H1 (cell line): ENCODE data around the gene XCL1. TPM values are rescaled to one million over a fixed set of nuclear protein-coding genes. Genes with fewer than 3 reads are reported as not detected.

Source experiments
- CTCF ChIA-PET: fragments of 300-600 bp; sonication (Branson Sonifier 250); formaldehyde crosslinking; loops from one replicate; lab custom pipeline; 2021; ENCODE audit not compliant: partially characterized antibody; lab: Charles Lee
- POLR2A ChIA-PET: fragments of 300-600 bp; sonication (Branson Sonifier 250); formaldehyde crosslinking; loops from one replicate; lab custom pipeline; 2021; ENCODE audit warnings: inconsistent platforms; ENCODE audit not compliant: partially characterized antibody; lab: Charles Lee
- DNase-seq, 2 experiments: peaks; one replicate each; pipeline versions ENCODE4 v3.0.0 to v3.0.0-alpha.2; 2010 to 2022; ENCODE audit warnings: low spot score in 2 of 2, low read depth in 1 of 2, mixed read lengths in 1 of 2
- FAIRE-seq: peaks from 2 replicates; lab custom pipeline; 2011; peaks lifted over from hg19 to GRCh38; lab: Jason Lieb, UNC
- H2AFZ ChIP-seq: 2 replicates; pipeline ENCODE4 v1.8.1; 2012; ENCODE audit warnings: low read length, inconsistent platforms
- H2AK5ac ChIP-seq: 2 replicates; pipeline ENCODE4 v1.6.1; 2013; ENCODE audit warnings: low read depth, low read length
- H2BK120ac ChIP-seq: replicated peaks from 2 replicates; pipeline ENCODE3; 2013; ENCODE audit warnings: low read depth, low read length, inconsistent platforms
- H2BK12ac ChIP-seq: 2 replicates; pipeline ENCODE4 v1.6.1; 2013; ENCODE audit warnings: low read depth, low read length
- H2BK15ac ChIP-seq: 2 replicates; pipeline ENCODE4 v1.6.1; 2013; ENCODE audit warnings: low read length
- H2BK20ac ChIP-seq: 2 replicates; pipeline ENCODE4 v1.6.1; 2013; ENCODE audit warnings: low read length
- H2BK5ac ChIP-seq: 2 replicates; pipeline ENCODE4 v1.6.1; 2013; ENCODE audit warnings: low read depth, low read length
- H3K14ac ChIP-seq: 2 replicates; pipeline ENCODE4 v1.6.1; 2013; ENCODE audit warnings: inconsistent platforms; ENCODE audit not compliant: insufficient read length
- H3K18ac ChIP-seq: 2 replicates; pipeline ENCODE4 v1.6.1; 2013; ENCODE audit warnings: low read length; ENCODE audit errors: extremely low read depth
- H3K23ac ChIP-seq: 2 replicates; pipeline ENCODE4 v1.6.1; 2013; ENCODE audit warnings: inconsistent platforms; ENCODE audit not compliant: insufficient read length
- H3K23me2 ChIP-seq: 2 replicates; pipeline ENCODE4 v1.6.1; 2013; ENCODE audit warnings: low read depth, low read length
- H3K27ac ChIP-seq: 2 replicates; pipeline ENCODE4 v1.6.1; 2011; ENCODE audit warnings: low read depth, low read length, inconsistent platforms
- H3K27me3 ChIP-seq, 4 experiments: replicated peaks in 1 of 4; 1 replicate in 1 of 4; 2 replicates in 3 of 4; pipeline versions ENCODE4 v1.6.1 to v1.8.1; 2011 to 2013; ENCODE audit warnings: low read length in 3 of 4, mild to moderate bottlenecking in 3 of 4, inconsistent platforms in 2 of 4, mixed read lengths in 2 of 4, moderate library complexity in 1 of 4; ENCODE audit not compliant: control insufficient read depth in 3 of 4, insufficient read depth in 3 of 4; ENCODE audit errors: extremely low read depth in 1 of 4
- H3K36me3 ChIP-seq, 4 experiments: 2 replicates each; pipeline versions ENCODE4 v1.6.1 to v1.8.1; 2011 to 2013; ENCODE audit warnings: mild to moderate bottlenecking in 4 of 4, low read length in 3 of 4, moderate library complexity in 2 of 4, control low read depth in 1 of 4, inconsistent platforms in 1 of 4; ENCODE audit not compliant: insufficient read depth in 4 of 4, control insufficient read depth in 2 of 4
- H3K4ac ChIP-seq: replicated peaks from 2 replicates; pipeline ENCODE3; 2013; ENCODE audit warnings: low read length, low read depth, mixed read lengths, inconsistent platforms; ENCODE audit not compliant: insufficient read length
- H3K4me1 ChIP-seq, 4 experiments: replicated peaks in 1 of 4; 1 replicate in 1 of 4; 2 replicates in 3 of 4; pipeline versions ENCODE4 v1.6.1 to v1.8.1; 2011 to 2013; ENCODE audit warnings: low read length in 3 of 4, inconsistent platforms in 2 of 4, mixed read lengths in 1 of 4; ENCODE audit not compliant: insufficient read depth in 4 of 4, control insufficient read depth in 3 of 4
- H3K4me2 ChIP-seq, 2 experiments: 2 replicates each; pipeline versions ENCODE4 v1.6.1 to v1.8.1; 2011 to 2013; ENCODE audit warnings: low read depth in 2 of 2, low read length in 2 of 2, control low read depth in 1 of 2, inconsistent platforms in 1 of 2, mild to moderate bottlenecking in 1 of 2; ENCODE audit not compliant: insufficient read depth in 1 of 2
- H3K4me3 ChIP-seq, 4 experiments: fragments of 200-600, 300-600 bp in 1 of 4; sonication (generic), shearing (Covaris generic), sonication (Bioruptor Twin) in 1 of 4; 2 replicates each; pipeline versions ENCODE4 v1.5.1 to v1.8.1; 2011 to 2016; ENCODE audit warnings: low read length in 4 of 4, low read depth in 3 of 4, control low read depth in 2 of 4, inconsistent platforms in 2 of 4, mild to moderate bottlenecking in 2 of 4, mixed read lengths in 1 of 4, moderate library complexity in 1 of 4; ENCODE audit not compliant: insufficient read depth in 2 of 4; ENCODE audit errors: extremely low read depth in 1 of 4
- H3K56ac ChIP-seq: replicated peaks from 2 replicates; pipeline ENCODE3; 2013; ENCODE audit warnings: low read depth, mild to moderate bottlenecking, mixed read lengths, low read length, inconsistent platforms; ENCODE audit not compliant: insufficient read length
- H3K79me1 ChIP-seq: 2 replicates; pipeline ENCODE4 v1.6.1; 2013; ENCODE audit warnings: low read depth, low read length, control low read depth
- H3K79me2 ChIP-seq, 2 experiments: 2 replicates each; pipeline versions ENCODE4 v1.6.1 to v1.8.1; 2012 to 2013; ENCODE audit warnings: low read length in 2 of 2, mild to moderate bottlenecking in 2 of 2, inconsistent platforms in 1 of 2; ENCODE audit not compliant: insufficient read depth in 2 of 2, control insufficient read depth in 1 of 2
- H3K9ac ChIP-seq, 4 experiments: replicated peaks in 1 of 4; 1 replicate in 1 of 4; 2 replicates in 3 of 4; pipeline versions ENCODE4 v1.6.1 to v1.8.1; 2011 to 2013; ENCODE audit warnings: low read depth in 3 of 4, low read length in 3 of 4, control low read depth in 2 of 4, mild to moderate bottlenecking in 2 of 4, moderate library complexity in 2 of 4, inconsistent platforms in 1 of 4; ENCODE audit errors: extremely low read depth in 1 of 4
- H3K9me3 ChIP-seq, 2 experiments: 2 replicates each; pipeline versions ENCODE4 v1.6.1 to v1.8.1; 2012 to 2013; ENCODE audit warnings: mild to moderate bottlenecking in 2 of 2, moderate library complexity in 2 of 2, control low read depth in 1 of 2, inconsistent platforms in 1 of 2, low read depth in 1 of 2, low read length in 1 of 2, mixed read lengths in 1 of 2; ENCODE audit not compliant: insufficient read depth in 2 of 2
- H4K20me1 ChIP-seq, 2 experiments: replicated peaks in 1 of 2; 2 replicates each; pipeline versions ENCODE3 to v1.8.1; 2011 to 2013; ENCODE audit warnings: inconsistent platforms in 2 of 2, low read length in 2 of 2, mild to moderate bottlenecking in 1 of 2; ENCODE audit not compliant: insufficient read depth in 2 of 2, control insufficient read depth in 1 of 2
- H4K5ac ChIP-seq: 2 replicates; pipeline ENCODE4 v1.6.1; 2013; ENCODE audit warnings: low read length, low read depth, mixed read lengths, inconsistent platforms; ENCODE audit not compliant: insufficient read length
- H4K8ac ChIP-seq: 2 replicates; pipeline ENCODE4 v1.8.0; 2013; ENCODE audit warnings: mild to moderate bottlenecking, moderate library complexity, low read length, inconsistent platforms; ENCODE audit not compliant: insufficient read depth; ENCODE audit errors: extremely low read depth
- H4K91ac ChIP-seq: replicated peaks from 2 replicates; pipeline ENCODE3; 2013; ENCODE audit warnings: low read length, mixed read lengths, inconsistent platforms; ENCODE audit not compliant: insufficient read length
- BACH1 ChIP-seq: IDR thresholded peaks from 2 replicates; pipeline ENCODE4 v1.6.1; 2012; ENCODE audit warnings: low read length, improper control_type of control experiment
- CEBPB ChIP-seq: IDR thresholded peaks from 2 replicates; pipeline ENCODE4 v1.6.1; 2012; ENCODE audit warnings: low read depth, low read length
- CREB1 ChIP-seq: IDR thresholded peaks from 2 replicates; pipeline ENCODE4 v1.6.1; 2012; ENCODE audit warnings: inconsistent platforms
- CTBP2 ChIP-seq: IDR thresholded peaks from 2 replicates; pipeline ENCODE4 v1.7.0; 2011; ENCODE audit warnings: borderline replicate concordance, mild to moderate bottlenecking, moderate library complexity, mixed read lengths, low read length; ENCODE audit not compliant: insufficient read depth, insufficient read length
- HDAC2 ChIP-seq, 2 experiments: fragments of 300-600 bp in 1 of 2; sonication (generic) in 1 of 2; IDR thresholded peaks; 2 replicates each; pipeline ENCODE4 v1.6.1; 2011 to 2012; ENCODE audit warnings: low read depth in 2 of 2, low read length in 2 of 2, mild to moderate bottlenecking in 2 of 2, moderate library complexity in 2 of 2, borderline replicate concordance in 1 of 2, inconsistent platforms in 1 of 2
- KDM4A ChIP-seq: IDR thresholded peaks from one replicate; pipeline ENCODE4 v1.7.1; 2012; ENCODE audit warnings: low read depth, mild to moderate bottlenecking, moderate library complexity, low read length, inconsistent platforms; ENCODE audit not compliant: severe bottlenecking
- NRF1 ChIP-seq: IDR thresholded peaks from 2 replicates; pipeline ENCODE4 v1.6.1; 2011; ENCODE audit warnings: mild to moderate bottlenecking, low read depth, low read length, improper control_type of control experiment
- PHF8 ChIP-seq: fragments of 200-600 bp; sonication (generic); conservative IDR thresholded peaks from 2 replicates; pipeline ENCODE4 v1.7.1; 2012; ENCODE audit warnings: low read depth, mild to moderate bottlenecking, inconsistent platforms, low read length, moderate library complexity
- SAP30 ChIP-seq: fragments of 300-600 bp; sonication (generic); IDR thresholded peaks from 2 replicates; pipeline ENCODE4 v1.7.1; 2012; ENCODE audit warnings: low read length, moderate library complexity, mild to moderate bottlenecking, inconsistent platforms; ENCODE audit not compliant: insufficient read depth, insufficient replicate concordance
- SIN3A ChIP-seq, 2 experiments: IDR thresholded peaks in 1 of 2; conservative IDR thresholded peaks in 1 of 2; 2 replicates each; pipeline ENCODE4 v1.6.1; 2011 to 2012; ENCODE audit warnings: low read length in 2 of 2, improper control_type of control experiment in 1 of 2, low read depth in 1 of 2, mild to moderate bottlenecking in 1 of 2
- SUZ12 ChIP-seq: fragments of 200-600 bp; sonication (generic); IDR thresholded peaks from 2 replicates; pipeline ENCODE4 v1.6.1; 2012; ENCODE audit warnings: mild to moderate bottlenecking, inconsistent platforms, low read length, moderate library complexity, mixed read lengths
- polyA plus RNA-seq, 7 experiments: library from polyadenylated mRNA; depleted of rRNA in 3 of 7; stranded (reverse) in 5 of 7; unstranded in 2 of 7; fragments of >200 nt in 5 of 7; fragments of 200-250 nt in 2 of 7; gene quantifications; 1 replicate in 5 of 7; 2 replicates in 1 of 7; 4 replicates in 1 of 7; pipeline versions ENCODE4 v1.2.1 to v1.2.3, GENCODE V29; 2011 to 2013; ENCODE audit warnings: missing spikeins in 2 of 7, mixed read lengths in 2 of 7
- total RNA-seq: library from RNA; stranded (reverse); fragmentation: NEBNext Ultra II Directional; extraction: Animal tissue kit (Norgen Biotek cat#: 25700); gene quantifications from 2 replicates; pipeline ENCODE4 v1.2.1, GENCODE V29; 2021

Gene XCL1
- total and polyA plus RNA-seq, 2 of the 8 experiments (the other 6 are each of a cell fraction or from before 2014, with no cell fraction given), result 0.39 to 0.63 TPM

GRCh38 chr1:168556647-168557046, 19.8 kb upstream of the XCL1 start (continued):
- no peak for TF ChIP-seq SUZ12
- TF ChIP-seq, all 59 proteins: peak for 0

GRCh38 chr1:168560370-168560769, 16.0 kb upstream of the XCL1 start:
- Histone ChIP-seq H3K9ac (no peak overlapping the region), H2BK20ac (no peak overlapping the region), H3K4me3 (no peak overlapping the region), H2BK15ac (no peak overlapping the region), H3K9me3 (no peaks in the 10 kb centered on the region), H2BK5ac (no peak overlapping the region), H3K36me3 (no peaks in the 10 kb centered on the region), H3K18ac (no peak overlapping the region), H3K4me2 (no peak overlapping the region), H2BK120ac (no peak overlapping the region), H4K91ac (no peak overlapping the region), H2BK12ac (no peak overlapping the region), H3K56ac (no peak overlapping the region), H2AK5ac (no peak overlapping the region), H3K14ac (no peak overlapping the region), H4K8ac (no peak overlapping the region), H3K4ac (no peak overlapping the region), H3K27me3 (no peaks in the 10 kb centered on the region), H3K27ac (no peak overlapping the region), H3K79me1 (no peaks in the 10 kb centered on the region), H3K23me2 (no peaks in the 10 kb centered on the region), H3K79me2 (no peaks in the 10 kb centered on the region), H3K23ac (no peak overlapping the region), H2AFZ (no peak overlapping the region), H3K4me1 (no peaks in the 10 kb centered on the region; a peak in 1 of 7 replicates), H4K20me1 (no peaks in the 10 kb centered on the region), H4K5ac (no peak overlapping the region)
- ChIA-PET POLR2A (interaction anchor here (1.4 kb wide), 1 partner anchor 9 kb away, joined by 3 read pairs; no protein-coding TSS in a partner anchor), CTCF (no interaction called here)
- DNase-seq, result no peak
- FAIRE-seq, result no peak
- no peak for TF ChIP-seq KDM4A
- TF ChIP-seq BACH1, result no peak
- TF ChIP-seq CTBP2, result no peak
- TF ChIP-seq CEBPB, result no peak
- TF ChIP-seq NRF1, result no peak
- no peak for TF ChIP-seq CREB1
- no peak for TF ChIP-seq SAP30
- no peak for TF ChIP-seq SIN3A (conservative IDR thresholded peaks at IDR 0.05 in 1 of 2, IDR thresholded peaks at IDR 0.05 in 1 of 2; ENCODE audit: low read depth in 1 of 2, low read length in 2 of 2)
- TF ChIP-seq PHF8, result no peak
- no peak for TF ChIP-seq HDAC2 (IDR thresholded peaks at IDR 0.05; ENCODE audit: borderline replicate concordance in 1 of 2, low read depth in 2 of 2, low read length in 2 of 2)
